ENCODE measurements around the gene DDX4.

DDX4 gene

DNA sequence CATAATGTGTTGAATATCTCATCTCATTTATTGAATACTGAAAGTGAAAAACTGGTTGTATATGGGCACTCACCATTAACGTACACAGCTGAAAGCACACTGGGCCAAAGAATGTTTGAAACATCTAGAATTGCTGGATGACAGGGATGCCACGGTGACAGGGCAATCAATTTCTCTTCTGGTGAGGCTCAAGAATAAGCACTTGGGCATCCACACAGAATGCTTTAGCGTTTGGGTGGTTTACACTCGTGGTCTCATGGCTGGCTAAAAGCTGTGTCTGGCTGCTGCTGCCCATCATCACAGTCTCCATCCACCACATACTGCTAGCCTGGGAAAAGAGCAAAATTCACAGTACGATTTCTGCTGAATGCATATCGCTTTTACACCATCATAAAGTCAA, 82.6 kb downstream of the DDX4 start:
- DNase-seq (ENCODE audit: low read depth in 2 of 3, low spot score in 2 of 3), result no peak

GRCh38 chr5:55821731-55822512, 84.1 kb downstream of the DDX4 start:
- no peak for DNase-seq (ENCODE audit: low read depth in 2 of 3, low spot score in 2 of 3)

- DNase-seq (ENCODE audit: low read depth in 2 of 3, low spot score in 2 of 3), result no peak
Observed at GRCh38 chr5:55823151-55823796, 85.4 kb downstream of the DDX4 start.

- no peak for DNase-seq (ENCODE audit: low read depth in 2 of 3, low spot score in 2 of 3)
Observed at GRCh38 chr5:55829956-55830355, 92.1 kb downstream of the DDX4 start.

DNA sequence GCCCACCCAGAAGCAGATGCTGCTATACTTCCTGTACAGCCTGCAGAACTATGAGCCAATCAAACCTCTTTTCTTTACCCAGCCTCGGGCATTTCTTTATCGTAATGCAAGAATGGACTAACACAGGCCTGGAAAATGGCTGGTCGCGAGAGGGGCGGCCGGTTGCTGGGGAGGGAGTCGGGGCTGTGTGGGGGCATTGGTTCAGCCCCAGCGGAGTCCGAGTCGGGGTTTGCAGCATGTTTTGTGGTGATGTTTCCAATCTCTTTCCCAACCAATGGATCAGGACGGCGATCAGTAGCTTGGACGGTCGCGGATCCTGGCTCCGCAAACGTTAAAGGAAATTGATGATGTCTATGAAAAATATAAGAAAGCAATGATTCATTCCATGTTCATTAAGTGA, 94.6 kb downstream of the DDX4 start:
- DNase-seq (ENCODE audit: low read depth in 2 of 3, low spot score in 2 of 3), result no peak

DNA sequence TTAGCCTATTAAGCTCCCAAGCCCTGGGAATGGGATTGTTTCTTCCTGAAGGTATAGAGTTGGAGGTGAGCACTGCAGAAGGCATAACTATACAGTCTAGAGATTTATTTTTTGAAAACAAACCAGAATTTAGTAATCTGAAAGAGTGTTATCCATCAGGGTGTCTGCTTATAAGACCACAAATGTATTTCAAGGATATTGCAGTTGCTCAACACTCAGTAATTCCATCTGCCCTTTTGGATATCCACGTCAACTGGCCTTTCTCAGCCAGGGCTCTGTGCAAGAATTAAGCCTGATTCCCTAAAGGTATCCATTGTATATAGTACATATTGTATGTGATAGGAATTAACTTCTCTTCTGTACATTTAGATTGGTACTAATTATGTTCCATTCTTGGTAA, 98.3 kb downstream of the DDX4 start:
- no peak for DNase-seq (ENCODE audit: low read depth in 2 of 3, low spot score in 2 of 3)

DNA sequence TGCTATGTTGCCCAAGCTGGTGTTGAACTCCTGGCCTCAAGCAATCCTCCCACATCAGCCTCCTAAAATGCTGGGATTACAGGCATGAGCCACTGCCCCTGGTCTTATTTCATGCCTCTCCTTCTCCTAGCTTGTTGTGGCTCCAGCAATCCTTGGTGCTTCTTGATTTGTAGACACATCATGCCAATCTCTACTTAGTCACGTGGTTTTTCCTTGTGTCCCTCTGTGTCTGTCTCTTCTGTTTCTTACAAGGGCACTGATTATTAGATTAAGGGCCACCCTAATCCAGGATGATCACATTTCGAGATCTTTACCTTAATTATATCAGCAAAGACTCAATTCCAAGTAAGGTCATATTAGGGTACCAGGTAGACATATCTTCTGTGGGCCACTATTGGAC, 104.1 kb downstream of the DDX4 start:
- DNase-seq (ENCODE audit: low read depth in 2 of 3, low spot score in 2 of 3), result no peak

DNA sequence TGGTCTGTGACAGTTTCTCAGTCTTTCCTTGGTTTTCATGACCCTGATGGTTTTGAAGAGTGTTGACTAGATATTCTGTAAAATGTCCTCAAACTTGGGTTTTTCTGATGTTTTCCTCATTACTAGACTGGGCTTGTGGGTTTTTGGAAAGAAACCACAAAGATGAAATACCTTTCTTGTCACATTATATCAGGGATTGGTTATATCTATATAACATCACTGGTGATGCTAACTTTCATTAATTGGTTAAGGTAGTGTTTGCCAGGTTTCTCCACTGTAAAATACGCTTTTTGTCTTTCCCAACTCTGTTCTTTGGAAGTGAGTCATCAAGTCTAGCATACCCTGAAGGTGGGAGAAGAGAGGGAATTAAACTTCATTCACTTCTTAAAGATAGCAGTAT, 110.0 kb downstream of the DDX4 start:
- no peak for DNase-seq (ENCODE audit: low read depth in 2 of 3, low spot score in 2 of 3)

- DNase-seq (ENCODE audit: low read depth in 2 of 3, low spot score in 2 of 3), result no peak
Observed at GRCh38 chr5:55848783-55849182, 110.9 kb downstream of the DDX4 start.

GRCh38 chr5:55850839-55851674, 113.2 kb downstream of the DDX4 start, which contains the start of gene IL31RA:
Gene IL31RA, plus strand, starts transcription at chr5:55851357. Its CDS starts 214 bp downstream, at chr5:55851571.
- DNase-seq (ENCODE audit: low read depth in 2 of 3, low spot score in 2 of 3), result no peak

- DNase-seq (ENCODE audit: low read depth in 2 of 3, low spot score in 2 of 3), result no peak
Observed at GRCh38 chr5:55851675-55851979, 113.8 kb downstream of the DDX4 start.

DNA sequence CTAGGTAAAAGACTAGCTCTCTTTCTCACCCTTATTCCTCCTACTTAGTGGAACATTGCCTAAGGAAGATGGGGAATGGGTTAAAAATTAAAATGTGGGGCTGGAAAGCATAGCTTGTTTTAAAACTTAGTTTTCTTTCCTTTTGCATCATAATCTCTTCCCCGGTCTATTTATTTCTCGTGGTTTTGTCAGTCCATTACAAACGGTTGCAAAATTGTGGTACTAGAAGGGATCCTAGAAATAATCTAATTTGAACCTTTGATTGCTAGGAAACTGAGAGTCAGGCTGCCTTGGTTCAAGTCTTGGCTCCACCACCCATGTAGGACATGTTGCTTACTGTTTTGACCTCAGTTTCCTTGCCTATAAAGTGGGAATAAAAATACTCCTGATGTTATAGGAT, 114.6 kb downstream of the DDX4 start:
- DNase-seq (ENCODE audit: low read depth in 2 of 3, low spot score in 2 of 3), result no peak

DNA sequence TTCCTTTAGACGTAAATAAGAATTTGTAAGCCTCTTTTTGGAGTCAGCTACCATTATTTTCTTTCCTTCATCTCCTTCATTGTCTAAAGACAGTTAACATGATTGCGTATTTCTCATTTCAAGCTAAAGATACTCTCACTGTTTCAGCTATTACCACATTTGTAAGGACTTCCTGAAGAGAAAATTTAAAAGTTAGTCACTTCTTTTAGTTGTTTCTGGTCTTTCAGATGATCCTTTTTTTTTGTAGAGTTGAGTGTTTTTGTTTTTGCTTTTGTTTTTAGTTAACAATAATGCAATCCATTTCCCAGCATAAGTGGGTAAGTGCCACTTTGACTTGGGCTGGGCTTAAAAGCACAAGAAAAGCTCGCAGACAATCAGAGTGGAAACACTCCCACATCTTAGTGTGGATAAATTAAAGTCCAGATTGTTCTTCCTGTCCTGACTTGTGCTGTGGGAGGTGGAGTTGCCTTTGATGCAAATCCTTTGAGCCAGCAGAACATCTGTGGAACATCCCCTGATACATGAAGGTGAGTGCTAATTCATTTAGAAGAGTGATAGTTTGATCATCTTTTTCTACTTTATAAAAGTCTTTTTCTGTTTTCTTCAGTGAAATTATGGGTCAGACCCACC, 115.3 kb downstream of the DDX4 start:
- DNase-seq (ENCODE audit: low read depth in 2 of 3, low spot score in 2 of 3), result no peak

- DNase-seq (ENCODE audit: low read depth in 2 of 3, low spot score in 2 of 3), result no peak
Observed at GRCh38 chr5:55853818-55854217, 116.0 kb downstream of the DDX4 start.

DNA sequence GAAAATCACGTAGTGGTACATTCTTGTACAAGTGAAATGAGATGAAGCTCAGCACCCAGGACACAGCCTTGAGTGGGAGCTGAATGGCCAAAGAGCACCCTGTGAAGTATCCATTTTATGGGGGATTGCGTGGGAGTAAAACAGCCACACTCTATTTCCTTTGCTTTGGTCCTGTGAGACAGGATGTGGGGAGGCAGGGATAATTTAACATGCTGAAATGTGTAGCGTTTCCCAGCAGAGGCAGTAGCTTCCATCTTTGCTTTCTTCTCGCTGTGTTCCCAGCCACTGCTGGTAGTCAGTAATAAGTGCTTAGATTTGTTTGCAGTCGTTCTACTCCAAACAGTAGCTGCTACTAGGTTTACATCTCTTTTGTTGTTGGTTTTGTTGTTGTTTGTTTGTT, 117.6 kb downstream of the DDX4 start:
- DNase-seq (ENCODE audit: low read depth in 2 of 3, low spot score in 2 of 3), result no peak

GRCh38 chr5:55856516-55857246, 118.8 kb downstream of the DDX4 start:
- DNase-seq (ENCODE audit: low read depth in 2 of 3, low spot score in 2 of 3), result no peak

DNA sequence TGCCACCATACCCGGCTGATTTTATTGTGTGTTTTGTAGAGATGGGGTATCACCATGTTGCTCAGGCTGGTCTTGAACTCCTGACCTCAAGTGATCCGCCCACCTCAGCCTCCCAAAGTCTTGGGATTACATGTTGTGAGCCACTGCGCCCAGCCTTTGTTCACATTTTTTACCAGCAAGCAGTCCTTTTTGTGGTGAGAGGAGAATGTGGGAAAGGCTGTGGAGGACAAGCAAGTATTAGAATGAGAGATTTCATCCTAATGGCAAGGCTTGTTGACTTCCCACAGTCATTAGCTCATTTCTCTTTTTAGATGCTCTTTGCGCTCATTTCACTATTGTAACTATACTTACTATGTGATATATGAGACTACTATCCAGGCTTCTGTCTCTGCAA, 119.4 kb downstream of the DDX4 start:
- no peak for DNase-seq (ENCODE audit: low read depth in 2 of 3, low spot score in 2 of 3)

DNA sequence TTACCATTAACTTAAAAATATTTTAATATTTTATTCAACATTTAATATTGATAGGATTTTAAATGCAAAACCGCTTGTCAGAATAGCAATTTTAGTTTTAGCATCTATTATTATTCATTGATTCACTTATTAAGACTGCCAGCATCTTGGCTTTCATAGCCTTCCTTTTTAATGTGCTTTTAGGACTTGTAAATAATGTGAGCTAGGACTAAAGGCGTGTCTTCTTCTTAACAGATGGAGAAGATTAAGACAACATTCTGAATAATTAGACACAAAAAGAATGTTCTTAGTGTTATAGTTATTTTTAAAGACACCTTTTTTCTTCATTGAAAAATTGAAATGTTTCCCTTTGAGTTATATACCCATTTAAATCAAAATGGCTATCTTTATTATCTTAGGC, 120.2 kb downstream of the DDX4 start:
- DNase-seq (ENCODE audit: low read depth in 2 of 3, low spot score in 2 of 3), result no peak

DNA sequence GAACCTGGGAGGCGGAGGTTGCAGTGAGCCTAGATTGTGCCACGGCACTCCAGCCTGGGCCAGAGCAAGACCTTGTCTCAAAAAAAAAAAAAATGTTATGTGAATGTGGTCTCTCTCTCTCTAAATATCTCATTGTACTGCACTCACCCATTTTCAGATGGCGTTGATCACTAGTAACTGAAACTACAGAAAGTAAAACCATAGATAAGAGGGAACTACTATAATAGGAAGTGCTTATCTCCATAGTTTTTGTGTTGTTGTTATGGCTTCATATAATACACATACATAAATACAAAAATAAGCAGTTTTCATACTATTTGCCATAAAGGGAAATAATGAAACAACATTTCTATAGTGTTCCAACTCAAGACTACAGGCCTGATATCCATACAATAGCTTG, 122.4 kb downstream of the DDX4 start:
- no peak for DNase-seq (ENCODE audit: low read depth in 2 of 3, low spot score in 2 of 3)

GRCh38 chr5:55860709-55861108, 122.8 kb downstream of the DDX4 start:
- no peak for DNase-seq (ENCODE audit: low read depth in 2 of 3, low spot score in 2 of 3)
